Measurements from ENCODE around the gene CD79B. TPM values are rescaled to one million over a fixed set of nuclear protein-coding genes. Genes with fewer than 3 reads are reported as not detected.

CD79B gene
- total RNA-seq, 1 experiment from 2014 or later = 0.39 TPM

GRCh38 chr17:63939884-63940283, 7.8 kb upstream of the CD79B start:
- no peaks in the 10 kb centered on the region for H3K27me3 ChIP-seq (replicated peaks; ENCODE audit: insufficient read depth, low read depth, low read length, poor library complexity)
- intact Hi-C loops (cut with micrococcal nuclease; ENCODE audit: unreplicated experiment) = no loop called here
- BruUV-seq (replicated peaks) = no TSS peak
- ChIA-PET CTCF (no interaction called here), POLR2A (ENCODE audit: low non-redundant PET) (no interaction called here)
- TF ChIP-seq CTCF (conservative IDR thresholded peaks at IDR 0.05; ENCODE audit: low read depth, low read length) = no peak
- TF ChIP-seq EZH2 (IDR thresholded peaks at IDR 0.05; ENCODE audit: borderline replicate concordance, low read depth, low read length, poor library complexity, severe bottlenecking) = no peak
- H3K36me3 ChIP-seq (ENCODE audit: insufficient read depth, low read length, poor library complexity, severe bottlenecking) = no peaks in the 10 kb centered on the region
- DNase-seq (ENCODE audit: low spot score) = no peak
- H3K4me1 ChIP-seq (ENCODE audit: insufficient read depth, low read length, poor library complexity, severe bottlenecking) = no peaks in the 10 kb centered on the region
- H3K4me3 ChIP-seq (ENCODE audit: low read depth, low read length, poor library complexity, severe bottlenecking) = no peak overlapping the region
- H3K9me3 ChIP-seq (ENCODE audit: low read depth, low read length, poor library complexity, severe bottlenecking) = no peaks in the 10 kb centered on the region
- H3K27ac ChIP-seq (ENCODE audit: low read depth, low read length, poor library complexity, severe bottlenecking) = no peak overlapping the region

- intact Hi-C loops (cut with micrococcal nuclease; ENCODE audit: unreplicated experiment) = no loop called here
- no peaks in the 10 kb centered on the region for H3K36me3 ChIP-seq (ENCODE audit: insufficient read depth, low read length, poor library complexity, severe bottlenecking)
- ChIA-PET POLR2A (ENCODE audit: low non-redundant PET) (no interaction called here), CTCF (no interaction called here)
- no TSS peak for BruUV-seq (replicated peaks)
- H3K27ac ChIP-seq (ENCODE audit: low read depth, low read length, poor library complexity, severe bottlenecking) = no peak overlapping the region
- no peak for TF ChIP-seq EZH2 (IDR thresholded peaks at IDR 0.05; ENCODE audit: borderline replicate concordance, low read depth, low read length, poor library complexity, severe bottlenecking)
- no peak for TF ChIP-seq CTCF (conservative IDR thresholded peaks at IDR 0.05; ENCODE audit: low read depth, low read length)
- no peak for DNase-seq (ENCODE audit: low spot score)
- H3K4me1 ChIP-seq (ENCODE audit: insufficient read depth, low read length, poor library complexity, severe bottlenecking) = no peaks in the 10 kb centered on the region
- H3K9me3 ChIP-seq (ENCODE audit: low read depth, low read length, poor library complexity, severe bottlenecking) = no peaks in the 10 kb centered on the region
- H3K27me3 ChIP-seq (replicated peaks; ENCODE audit: insufficient read depth, low read depth, low read length, poor library complexity) = no peaks in the 10 kb centered on the region
- no peak overlapping the region for H3K4me3 ChIP-seq (ENCODE audit: low read depth, low read length, poor library complexity, severe bottlenecking)
Measured at GRCh38 chr17:63939401-63939800, 7.3 kb upstream of the CD79B start.

- BruUV-seq (replicated peaks) = no TSS peak
- Histone ChIP-seq H3K36me3 (ENCODE audit: insufficient read depth, low read length, poor library complexity, severe bottlenecking) (no peaks in the 10 kb centered on the region), H3K4me1 (ENCODE audit: insufficient read depth, low read length, poor library complexity, severe bottlenecking) (no peaks in the 10 kb centered on the region), H3K27me3 (replicated peaks; ENCODE audit: insufficient read depth, low read depth, low read length, poor library complexity) (no peaks in the 10 kb centered on the region), H3K27ac (ENCODE audit: low read depth, low read length, poor library complexity, severe bottlenecking) (no peak overlapping the region), H3K9me3 (ENCODE audit: low read depth, low read length, poor library complexity, severe bottlenecking) (no peaks in the 10 kb centered on the region), H3K4me3 (ENCODE audit: low read depth, low read length, poor library complexity, severe bottlenecking) (no peak overlapping the region)
- CTCF ChIA-PET = no interaction called here
- POLR2A ChIA-PET (ENCODE audit: low non-redundant PET) = no interaction called here
- intact Hi-C loops (cut with micrococcal nuclease; ENCODE audit: unreplicated experiment) = no loop called here
- DNase-seq (ENCODE audit: low spot score) = no peak
- no peak for TF ChIP-seq EZH2 (IDR thresholded peaks at IDR 0.05; ENCODE audit: borderline replicate concordance, low read depth, low read length, poor library complexity, severe bottlenecking)
- TF ChIP-seq CTCF (conservative IDR thresholded peaks at IDR 0.05; ENCODE audit: low read depth, low read length) = no peak
Measured at GRCh38 chr17:63937920-63938319, 5.8 kb upstream of the CD79B start.
